Ishikawa (cell line): Measurements from ENCODE around the gene PRDM16.

Experiments
- CEBPB ChIP-seq: IDR thresholded peaks from 2 replicates; pipeline ENCODE4 v1.6.1; 2012
- CREB1 ChIP-seq: IDR thresholded peaks from 2 replicates; pipeline ENCODE4 v1.6.1; 2012; ENCODE audit warnings: low read depth
- EP300 ChIP-seq: IDR thresholded peaks from 2 replicates; pipeline ENCODE4 v1.6.1; 2012; ENCODE audit warnings: borderline replicate concordance
- FOXM1 ChIP-seq: IDR thresholded peaks from 2 replicates; pipeline ENCODE4 v1.6.1; 2012; ENCODE audit warnings: low read depth, borderline replicate concordance
- NFIC ChIP-seq: IDR thresholded peaks from 2 replicates; pipeline ENCODE4 v1.6.1; 2012
- RAD21 ChIP-seq: IDR thresholded peaks from 2 replicates; pipeline ENCODE4 v1.6.1; 2012; ENCODE audit warnings: low read depth
- TAF1 ChIP-seq: IDR thresholded peaks from 2 replicates; pipeline ENCODE4 v1.6.1; 2012; ENCODE audit warnings: low read depth, mild to moderate bottlenecking
- TCF12 ChIP-seq: IDR thresholded peaks from 2 replicates; pipeline ENCODE4 v1.6.1; 2012; ENCODE audit warnings: low read depth
- TEAD4 ChIP-seq: IDR thresholded peaks from 2 replicates; pipeline ENCODE4 v1.6.1; 2012
- YY1 ChIP-seq: IDR thresholded peaks from 2 replicates; pipeline ENCODE4 v1.6.1; 2012; ENCODE audit warnings: low read depth
- ZBTB7A ChIP-seq: IDR thresholded peaks from 2 replicates; pipeline ENCODE4 v1.6.1; 2012; ENCODE audit warnings: low read depth
- TF ChIP-seq, protein P1 (sequence below): IDR thresholded peaks from 2 replicates; pipeline ENCODE4 v1.6.1; 2012; ENCODE audit warnings: low read depth, mild to moderate bottlenecking
- TF ChIP-seq, protein P2 (sequence below): IDR thresholded peaks from 2 replicates; pipeline ENCODE4 v1.6.1; 2012
- TF ChIP-seq, protein P3 (sequence below): IDR thresholded peaks from 2 replicates; pipeline ENCODE4 v1.6.1; 2012

DNA sequence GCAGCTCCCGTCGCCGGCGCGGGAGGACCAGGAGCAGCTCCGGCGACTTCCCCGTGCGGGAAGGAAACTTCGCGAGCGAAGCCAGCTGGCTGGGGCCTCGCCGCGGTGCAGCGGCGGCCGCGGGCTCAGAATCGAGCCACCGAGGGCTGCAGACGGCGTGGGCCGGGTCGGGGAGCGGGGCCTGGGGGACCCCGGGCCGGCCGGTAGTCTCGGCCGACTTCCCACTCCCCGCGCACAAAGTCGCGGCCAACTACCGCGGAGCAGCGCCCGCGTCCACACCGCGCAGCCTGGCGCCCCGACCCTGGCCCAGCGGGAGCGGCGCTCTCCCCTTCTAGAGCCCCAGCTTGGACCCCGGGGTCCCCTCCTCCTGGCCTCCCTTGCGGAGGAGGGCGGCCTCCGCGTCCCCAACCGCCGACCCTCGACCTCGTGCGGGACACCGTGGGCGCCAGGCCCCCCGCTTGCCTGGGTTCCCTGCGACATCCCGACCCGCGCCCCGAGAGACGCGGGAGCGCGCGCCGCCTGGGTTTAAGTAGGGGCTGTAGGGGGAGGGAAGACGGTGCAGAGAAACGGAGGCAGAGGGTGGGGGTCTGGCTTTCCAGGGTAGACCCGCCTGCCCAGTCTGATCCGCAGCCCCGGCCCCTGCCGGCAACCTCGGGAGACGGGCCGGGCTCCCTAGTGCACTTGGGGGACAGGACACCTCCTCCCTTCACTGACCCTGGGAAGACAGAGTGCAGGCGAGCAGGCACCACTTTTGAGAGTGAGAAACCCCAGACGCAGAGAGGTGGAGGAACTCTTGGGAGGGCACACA is 4.7 kb downstream of the PRDM16 start:
- TF ChIP-seq ZBTB7A (no peak), RAD21 (no peak), NFIC (no peak), YY1 (no peak), CEBPB (no peak), TEAD4 (no peak), FOXM1 (no peak), EP300 (no peak), TCF12 (no peak), CREB1 (no peak), TAF1 (no peak)
- TF ChIP-seq, protein P1, sequence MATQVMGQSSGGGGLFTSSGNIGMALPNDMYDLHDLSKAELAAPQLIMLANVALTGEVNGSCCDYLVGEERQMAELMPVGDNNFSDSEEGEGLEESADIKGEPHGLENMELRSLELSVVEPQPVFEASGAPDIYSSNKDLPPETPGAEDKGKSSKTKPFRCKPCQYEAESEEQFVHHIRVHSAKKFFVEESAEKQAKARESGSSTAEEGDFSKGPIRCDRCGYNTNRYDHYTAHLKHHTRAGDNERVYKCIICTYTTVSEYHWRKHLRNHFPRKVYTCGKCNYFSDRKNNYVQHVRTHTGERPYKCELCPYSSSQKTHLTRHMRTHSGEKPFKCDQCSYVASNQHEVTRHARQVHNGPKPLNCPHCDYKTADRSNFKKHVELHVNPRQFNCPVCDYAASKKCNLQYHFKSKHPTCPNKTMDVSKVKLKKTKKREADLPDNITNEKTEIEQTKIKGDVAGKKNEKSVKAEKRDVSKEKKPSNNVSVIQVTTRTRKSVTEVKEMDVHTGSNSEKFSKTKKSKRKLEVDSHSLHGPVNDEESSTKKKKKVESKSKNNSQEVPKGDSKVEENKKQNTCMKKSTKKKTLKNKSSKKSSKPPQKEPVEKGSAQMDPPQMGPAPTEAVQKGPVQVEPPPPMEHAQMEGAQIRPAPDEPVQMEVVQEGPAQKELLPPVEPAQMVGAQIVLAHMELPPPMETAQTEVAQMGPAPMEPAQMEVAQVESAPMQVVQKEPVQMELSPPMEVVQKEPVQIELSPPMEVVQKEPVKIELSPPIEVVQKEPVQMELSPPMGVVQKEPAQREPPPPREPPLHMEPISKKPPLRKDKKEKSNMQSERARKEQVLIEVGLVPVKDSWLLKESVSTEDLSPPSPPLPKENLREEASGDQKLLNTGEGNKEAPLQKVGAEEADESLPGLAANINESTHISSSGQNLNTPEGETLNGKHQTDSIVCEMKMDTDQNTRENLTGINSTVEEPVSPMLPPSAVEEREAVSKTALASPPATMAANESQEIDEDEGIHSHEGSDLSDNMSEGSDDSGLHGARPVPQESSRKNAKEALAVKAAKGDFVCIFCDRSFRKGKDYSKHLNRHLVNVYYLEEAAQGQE: no peak
- TF ChIP-seq, protein P2, sequence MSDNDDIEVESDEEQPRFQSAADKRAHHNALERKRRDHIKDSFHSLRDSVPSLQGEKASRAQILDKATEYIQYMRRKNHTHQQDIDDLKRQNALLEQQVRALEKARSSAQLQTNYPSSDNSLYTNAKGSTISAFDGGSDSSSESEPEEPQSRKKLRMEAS: no peak
- TF ChIP-seq, protein P3, sequence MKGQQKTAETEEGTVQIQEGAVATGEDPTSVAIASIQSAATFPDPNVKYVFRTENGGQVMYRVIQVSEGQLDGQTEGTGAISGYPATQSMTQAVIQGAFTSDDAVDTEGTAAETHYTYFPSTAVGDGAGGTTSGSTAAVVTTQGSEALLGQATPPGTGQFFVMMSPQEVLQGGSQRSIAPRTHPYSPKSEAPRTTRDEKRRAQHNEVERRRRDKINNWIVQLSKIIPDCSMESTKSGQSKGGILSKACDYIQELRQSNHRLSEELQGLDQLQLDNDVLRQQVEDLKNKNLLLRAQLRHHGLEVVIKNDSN: no peak
